Measurements from ENCODE around the gene NT5C1A.

Gene NT5C1A

GRCh38 chr1:39652105-39652504 is 19.8 kb downstream of the NT5C1A start:
- Histone ChIP-seq H3K27ac (no peak overlapping the region), H3K4me3 (ENCODE audit: low read depth in 1 of 2, low read length in 1 of 2) (no peak overlapping the region), H3K27me3 (peaks cover 19% of the 10 kb centered on the region), H3K36me3 (no peaks in the 10 kb centered on the region), H3K4me1 (ENCODE audit: control insufficient read depth in 1 of 2, insufficient read depth in 1 of 2, low read depth in 1 of 2, low read length in 1 of 2) (no peaks in the 10 kb centered on the region), H3K9me3 (no peaks in the 10 kb centered on the region)
- TF ChIP-seq CTCF (IDR thresholded peaks at IDR 0.05): no peak

GRCh38 chr1:39650431-39650830 is 21.5 kb downstream of the NT5C1A start:
- H3K4me1 ChIP-seq (ENCODE audit: control insufficient read depth in 1 of 2, insufficient read depth in 1 of 2, low read depth in 1 of 2, low read length in 1 of 2): no peaks in the 10 kb centered on the region

GRCh38 chr1:39649636-39650185 is 22.2 kb downstream of the NT5C1A start:
- peaks cover 12% of the 10 kb centered on the region for H3K27me3 ChIP-seq
- H3K9me3 ChIP-seq: no peaks in the 10 kb centered on the region
- H3K4me1 ChIP-seq (ENCODE audit: control insufficient read depth in 1 of 2, insufficient read depth in 1 of 2, low read depth in 1 of 2, low read length in 1 of 2): no peaks in the 10 kb centered on the region
- H3K27ac ChIP-seq: no peak overlapping the region
- TF ChIP-seq CTCF (IDR thresholded peaks at IDR 0.05): no peak
- no peak overlapping the region for H3K4me3 ChIP-seq (ENCODE audit: low read depth in 1 of 2, low read length in 1 of 2)
- H3K36me3 ChIP-seq: no peaks in the 10 kb centered on the region

More at GRCh38 chr1:39650431-39650830, 21.5 kb downstream of the NT5C1A start:
- Histone ChIP-seq H3K9me3 (no peaks in the 10 kb centered on the region), H3K27me3 (peaks cover 19% of the 10 kb centered on the region), H3K27ac (no peak overlapping the region), H3K36me3 (no peaks in the 10 kb centered on the region), H3K4me3 (ENCODE audit: low read depth in 1 of 2, low read length in 1 of 2) (no peak overlapping the region)
- TF ChIP-seq CTCF (IDR thresholded peaks at IDR 0.05): no peak

- H3K9me3 ChIP-seq: no peaks in the 10 kb centered on the region
- TF ChIP-seq CTCF (IDR thresholded peaks at IDR 0.05): no peak
- no peak overlapping the region for H3K27ac ChIP-seq
- no peaks in the 10 kb centered on the region for H3K4me1 ChIP-seq (ENCODE audit: control insufficient read depth in 1 of 2, insufficient read depth in 1 of 2, low read depth in 1 of 2, low read length in 1 of 2)
- H3K36me3 ChIP-seq: no peaks in the 10 kb centered on the region
- H3K27me3 ChIP-seq: no peaks in the 10 kb centered on the region
- H3K4me3 ChIP-seq (ENCODE audit: low read depth in 1 of 2, low read length in 1 of 2): no peak overlapping the region
Observed at GRCh38 chr1:39648496-39648895, 23.4 kb downstream of the NT5C1A start.

GRCh38 chr1:39647247-39647646 is 24.7 kb downstream of the NT5C1A start:
- no peak overlapping the region for H3K27ac ChIP-seq

More at GRCh38 chr1:39647247-39647646, 24.7 kb downstream of the NT5C1A start:
- H3K36me3 ChIP-seq: no peaks in the 10 kb centered on the region
- peaks cover 5% of the 10 kb centered on the region for H3K27me3 ChIP-seq
- no peak for TF ChIP-seq CTCF (IDR thresholded peaks at IDR 0.05)
- H3K4me1 ChIP-seq (ENCODE audit: control insufficient read depth in 1 of 2, insufficient read depth in 1 of 2, low read depth in 1 of 2, low read length in 1 of 2): no peaks in the 10 kb centered on the region
- no peaks in the 10 kb centered on the region for H3K9me3 ChIP-seq
- no peak overlapping the region for H3K4me3 ChIP-seq (ENCODE audit: low read depth in 1 of 2, low read length in 1 of 2)
